Hepatocyte (in vitro differentiated cells): ENCODE results near the gene SIK3. TPM values are rescaled to one million over a fixed set of nuclear protein-coding genes. Genes with fewer than 3 reads are reported as not detected.

ENCODE experiments used
- DNase-seq: peaks from one replicate; pipeline ENCODE4 v3.0.0-alpha.2; 2016; ENCODE audit warnings: low spot score
- H2AFZ ChIP-seq: fragments of 200-600 bp; sonication (generic); 2 replicates; pipeline ENCODE4 v1.6.0; 2016; ENCODE audit warnings: antibody characterized with exemption, mild to moderate bottlenecking
- H3K27ac ChIP-seq: fragments of 200-600 bp; sonication (generic); 2 replicates; pipeline ENCODE4 v1.5.1; 2016; ENCODE audit warnings: mild to moderate bottlenecking
- H3K27me3 ChIP-seq: fragments of 200-600 bp; sonication (generic); 2 replicates; pipeline ENCODE4 v1.6.1; 2016
- H3K36me3 ChIP-seq: fragments of 200-600 bp; sonication (generic); replicated peaks from 2 replicates; pipeline ENCODE4 v1.5.1; 2016; ENCODE audit warnings: low read depth; ENCODE audit not compliant: insufficient read depth
- H3K4me1 ChIP-seq: fragments of 200-600 bp; sonication (generic); 2 replicates; pipeline ENCODE4 v1.5.1; 2016; ENCODE audit warnings: mild to moderate bottlenecking, moderate library complexity; ENCODE audit not compliant: insufficient read depth
- H3K4me2 ChIP-seq: fragments of 200-600 bp; sonication (generic); 2 replicates; pipeline ENCODE4 v1.6.0; 2016
- H3K4me3 ChIP-seq: fragments of 200-600 bp; sonication (generic); 2 replicates; pipeline ENCODE4 v1.5.1; 2016; ENCODE audit warnings: mild to moderate bottlenecking
- H3K79me2 ChIP-seq: fragments of 200-600 bp; sonication (generic); 2 replicates; pipeline ENCODE4 v1.6.0; 2017; ENCODE audit warnings: mild to moderate bottlenecking
- H3K9me2 ChIP-seq: fragments of 200-600 bp; sonication (generic); replicated peaks from 2 replicates; pipeline ENCODE4 v1.6.0; 2017; ENCODE audit warnings: mild to moderate bottlenecking; ENCODE audit not compliant: insufficient read depth
- H3K9me3 ChIP-seq: fragments of 200-600 bp; sonication (generic); 2 replicates; pipeline ENCODE4 v1.5.1; 2016; ENCODE audit warnings: low read depth, mild to moderate bottlenecking
- H4K20me1 ChIP-seq: fragments of 200-600 bp; sonication (generic); 2 replicates; pipeline ENCODE4 v1.6.0; 2016; ENCODE audit warnings: mild to moderate bottlenecking; ENCODE audit not compliant: insufficient read depth, poor library complexity, severe bottlenecking
- EZH2 ChIP-seq: fragments of 200-600 bp; sonication (generic); IDR thresholded peaks from 2 replicates; pipeline ENCODE4 v1.6.1; 2016; ENCODE audit warnings: antibody characterized with exemption, mild to moderate bottlenecking, borderline replicate concordance
- EZH2phosphoT487 ChIP-seq: fragments of 200-600 bp; sonication (generic); IDR thresholded peaks from one replicate; pipeline ENCODE4 v1.6.1; 2018; ENCODE audit warnings: antibody characterized with exemption, mild to moderate bottlenecking, low read depth, moderate library complexity; ENCODE audit not compliant: unreplicated experiment, severe bottlenecking
- WGBS: methylation state at CpG from one replicate; pipeline ENCODE4 v1.1.6; 2016; ENCODE audit warnings: low lambda C conversion rate; ENCODE audit errors: missing lambda C conversion rate; 5-methylcytosine and 5-hydroxymethylcytosine counted together
- polyA plus RNA-seq: library from polyadenylated mRNA; unstranded; fragments of >200 nt; fragmentation: Nextera tagmentation; extraction: Ambion mirVana; gene quantifications from 2 replicates; pipeline ENCODE4 v1.2.1, GENCODE V29; 2016
- total RNA-seq: library from RNA; depleted of rRNA; stranded (reverse); fragments of >200 nt; gene quantifications from 2 replicates; pipeline ENCODE4 v1.2.3, GENCODE V29; 2014
- TF ChIP-seq, protein P1 (sequence below): fragments of 200-600 bp; sonication (generic); IDR thresholded peaks from 2 replicates; pipeline ENCODE4 v1.5.1; 2016; ENCODE audit warnings: antibody characterized with exemption, mild to moderate bottlenecking; ENCODE audit not compliant: poor library complexity

SIK3 gene
- total and polyA plus RNA-seq, 2 experiments from 2014 or later: 15.8 to 17.7 TPM

DNA sequence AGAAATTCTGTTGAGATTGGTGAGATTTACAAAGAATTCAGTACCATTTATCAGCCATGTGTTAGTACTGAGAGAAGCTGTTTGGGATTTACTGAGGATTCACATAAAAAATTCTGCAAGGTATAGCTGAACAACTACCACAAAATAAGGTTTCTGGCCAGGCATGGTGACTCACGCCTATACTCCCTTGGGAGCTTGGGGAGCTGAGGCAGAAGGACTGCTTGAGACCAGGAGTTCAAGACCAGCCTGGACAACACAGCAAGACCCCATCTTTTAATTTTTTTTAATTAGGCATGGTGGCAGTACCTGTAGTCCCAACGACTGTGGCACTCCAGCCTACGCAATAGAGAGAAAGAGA lies 86.7 kb downstream of the SIK3 start:
- H3K79me2 ChIP-seq: peaks cover 80% of the 10 kb centered on the region
- H2AFZ ChIP-seq: no peak overlapping the region
- no peak overlapping the region for H3K4me2 ChIP-seq
- 93% methylated on average over 3 of the region's 3 CpGs for WGBS
- no peak overlapping the region for H3K4me3 ChIP-seq
- no peaks in the 10 kb centered on the region for H3K9me3 ChIP-seq
- peaks cover 15% of the 10 kb centered on the region for H4K20me1 ChIP-seq
- H3K36me3 ChIP-seq: no peaks in the 10 kb centered on the region
- no peak for TF ChIP-seq EZH2
- TF ChIP-seq, protein P1, sequence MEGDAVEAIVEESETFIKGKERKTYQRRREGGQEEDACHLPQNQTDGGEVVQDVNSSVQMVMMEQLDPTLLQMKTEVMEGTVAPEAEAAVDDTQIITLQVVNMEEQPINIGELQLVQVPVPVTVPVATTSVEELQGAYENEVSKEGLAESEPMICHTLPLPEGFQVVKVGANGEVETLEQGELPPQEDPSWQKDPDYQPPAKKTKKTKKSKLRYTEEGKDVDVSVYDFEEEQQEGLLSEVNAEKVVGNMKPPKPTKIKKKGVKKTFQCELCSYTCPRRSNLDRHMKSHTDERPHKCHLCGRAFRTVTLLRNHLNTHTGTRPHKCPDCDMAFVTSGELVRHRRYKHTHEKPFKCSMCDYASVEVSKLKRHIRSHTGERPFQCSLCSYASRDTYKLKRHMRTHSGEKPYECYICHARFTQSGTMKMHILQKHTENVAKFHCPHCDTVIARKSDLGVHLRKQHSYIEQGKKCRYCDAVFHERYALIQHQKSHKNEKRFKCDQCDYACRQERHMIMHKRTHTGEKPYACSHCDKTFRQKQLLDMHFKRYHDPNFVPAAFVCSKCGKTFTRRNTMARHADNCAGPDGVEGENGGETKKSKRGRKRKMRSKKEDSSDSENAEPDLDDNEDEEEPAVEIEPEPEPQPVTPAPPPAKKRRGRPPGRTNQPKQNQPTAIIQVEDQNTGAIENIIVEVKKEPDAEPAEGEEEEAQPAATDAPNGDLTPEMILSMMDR: no peak
- TF ChIP-seq EZH2phosphoT487: no peak
- no peak for DNase-seq
- no peaks in the 10 kb centered on the region for H3K4me1 ChIP-seq
- H3K9me2 ChIP-seq: no peaks in the 10 kb centered on the region
- no peak overlapping the region for H3K27ac ChIP-seq
- H3K27me3 ChIP-seq: no peaks in the 10 kb centered on the region

DNA sequence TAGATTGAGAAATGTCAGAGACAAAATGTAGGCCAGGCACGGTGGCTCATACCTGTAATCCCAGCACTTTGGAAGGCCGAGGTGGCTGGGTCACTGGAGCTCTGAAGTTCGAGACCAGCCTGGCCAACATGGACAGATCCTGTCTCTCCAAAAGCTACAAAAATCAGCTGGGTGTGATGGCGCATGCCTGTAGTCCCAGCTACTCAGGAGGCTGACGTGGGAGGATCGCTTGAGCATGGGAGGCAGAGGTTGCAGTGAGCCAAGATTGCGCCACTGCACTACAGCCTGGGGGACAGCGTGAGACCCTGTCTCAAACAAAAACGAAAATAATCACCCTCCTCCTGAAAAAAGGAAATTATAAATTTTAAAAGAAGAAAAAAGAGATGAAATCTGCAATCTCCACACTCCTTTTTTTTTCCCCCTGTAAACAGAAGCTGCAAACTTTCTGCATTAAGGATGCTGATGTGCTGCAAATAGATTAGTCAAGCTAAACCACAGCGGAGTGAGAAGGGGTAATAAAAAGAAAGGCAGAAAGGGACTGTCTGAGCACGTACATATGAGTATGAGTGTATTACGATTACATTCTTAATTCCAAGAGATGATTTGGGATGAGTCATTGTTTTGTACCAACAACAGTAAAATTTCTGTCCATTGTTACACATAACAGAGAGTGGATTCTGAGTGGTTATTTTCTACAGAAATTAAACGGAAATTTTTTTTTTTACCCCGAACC lies 87.3 kb downstream of the SIK3 start:
- no peak for DNase-seq
- no peak overlapping the region for H3K27ac ChIP-seq
- H3K4me1 ChIP-seq: no peaks in the 10 kb centered on the region
- H3K9me2 ChIP-seq: no peaks in the 10 kb centered on the region
- no peak for TF ChIP-seq EZH2
- H2AFZ ChIP-seq: no peak overlapping the region
- H3K79me2 ChIP-seq: peaks cover 82% of the 10 kb centered on the region
- peaks cover 18% of the 10 kb centered on the region for H4K20me1 ChIP-seq
- no peaks in the 10 kb centered on the region for H3K27me3 ChIP-seq
- no peak overlapping the region for H3K4me3 ChIP-seq
- no peaks in the 10 kb centered on the region for H3K9me3 ChIP-seq
- H3K4me2 ChIP-seq: no peak overlapping the region
- 86% methylated on average over 14 of the region's 14 CpGs for WGBS
- H3K36me3 ChIP-seq: no peaks in the 10 kb centered on the region

DNA sequence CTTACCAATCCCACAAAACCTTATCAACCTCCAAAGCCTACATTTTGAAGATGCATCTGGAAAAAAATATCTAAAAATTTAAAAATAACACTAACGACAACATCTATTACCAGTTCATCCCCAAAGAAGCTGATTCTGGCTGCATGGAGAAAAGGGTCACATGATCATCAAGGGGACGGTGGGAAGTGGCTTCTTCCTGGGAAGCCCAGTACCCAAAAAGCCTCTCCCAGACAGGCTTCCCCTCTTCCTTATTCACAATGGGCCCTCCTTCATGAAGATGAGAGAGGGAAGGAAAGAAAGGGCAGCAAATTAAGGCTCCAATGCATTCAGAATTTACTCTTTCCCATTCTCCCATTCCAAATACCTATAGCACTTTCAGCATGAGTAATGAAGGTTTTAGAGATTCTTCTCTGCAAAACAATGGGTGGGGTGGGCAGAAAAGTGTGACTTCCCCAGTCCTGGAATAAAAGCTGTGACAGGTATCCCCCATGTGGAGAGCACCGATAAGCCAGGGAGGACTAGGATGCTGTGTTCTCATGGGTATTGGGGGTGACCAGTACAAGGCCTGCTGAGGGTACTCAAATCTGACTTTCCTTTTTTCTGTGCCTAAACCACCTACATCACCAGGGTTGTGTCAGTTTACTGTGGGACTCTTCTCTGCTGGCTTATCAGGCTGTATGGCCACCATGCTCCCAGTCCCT lies 88.2 kb downstream of the SIK3 start:
- DNase-seq: no peak
- H3K27ac ChIP-seq: no peak overlapping the region
- H2AFZ ChIP-seq: no peak overlapping the region
- H3K4me1 ChIP-seq: no peaks in the 10 kb centered on the region
- H3K27me3 ChIP-seq: no peaks in the 10 kb centered on the region
- no peak overlapping the region for H3K4me3 ChIP-seq
- peaks cover 82% of the 10 kb centered on the region for H3K79me2 ChIP-seq
- H3K9me2 ChIP-seq: no peaks in the 10 kb centered on the region
- no peak overlapping the region for H3K4me2 ChIP-seq
- TF ChIP-seq EZH2 (no peak), EZH2phosphoT487 (no peak)
- TF ChIP-seq, protein P1: no peak
- no peaks in the 10 kb centered on the region for H3K36me3 ChIP-seq
- H4K20me1 ChIP-seq: peaks cover 19% of the 10 kb centered on the region
- 77% methylated on average over 3 of the region's 3 CpGs for WGBS
- no peaks in the 10 kb centered on the region for H3K9me3 ChIP-seq

DNA sequence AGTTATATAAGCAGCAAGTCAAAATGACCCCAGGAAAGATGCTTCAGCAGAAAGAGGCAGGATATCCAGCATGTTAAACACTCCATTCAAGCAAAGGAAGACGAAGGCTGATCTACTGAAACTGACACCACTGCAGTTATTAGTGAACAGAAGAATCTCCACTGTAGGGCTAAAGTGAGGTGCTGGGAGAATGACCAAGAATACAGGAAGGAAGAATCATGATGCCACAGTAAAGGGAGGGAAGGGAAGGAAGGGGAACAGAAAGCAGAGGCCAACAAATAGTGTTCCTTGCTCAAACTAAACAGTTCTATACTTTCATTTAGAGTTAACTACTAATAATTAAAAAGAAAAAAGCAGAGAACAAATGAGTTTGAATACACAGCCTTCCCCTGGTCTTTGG lies 92.5 kb downstream of the SIK3 start:
- H3K9me2 ChIP-seq: no peaks in the 10 kb centered on the region
- DNase-seq: no peak
- H3K79me2 ChIP-seq: peaks cover 76% of the 10 kb centered on the region
- no peak overlapping the region for H2AFZ ChIP-seq
- H3K9me3 ChIP-seq: no peaks in the 10 kb centered on the region
- no peak overlapping the region for H3K4me3 ChIP-seq
- H3K27ac ChIP-seq: no peak overlapping the region
- H3K4me1 ChIP-seq: no peaks in the 10 kb centered on the region
- no peaks in the 10 kb centered on the region for H3K27me3 ChIP-seq
- H3K4me2 ChIP-seq: no peak overlapping the region
- TF ChIP-seq, protein P1: no peak
- TF ChIP-seq EZH2 (no peak), EZH2phosphoT487 (no peak)
- H3K36me3 ChIP-seq: no peaks in the 10 kb centered on the region
- 97% methylated on average over 1 of the region's 1 CpG for WGBS
- peaks cover 28% of the 10 kb centered on the region for H4K20me1 ChIP-seq
